GM12873 (cell line): ENCODE data around the gene SSBP2.

Experiments
- CTCF ChIP-seq: IDR thresholded peaks from 2 replicates; pipeline ENCODE4 v1.5.1; 2012; ENCODE audit warnings: low read depth, mild to moderate bottlenecking, moderate library complexity, low read length, control low read depth; ENCODE audit not compliant: insufficient read depth; ENCODE audit errors: missing control alignments

The SSBP2 gene

DNA sequence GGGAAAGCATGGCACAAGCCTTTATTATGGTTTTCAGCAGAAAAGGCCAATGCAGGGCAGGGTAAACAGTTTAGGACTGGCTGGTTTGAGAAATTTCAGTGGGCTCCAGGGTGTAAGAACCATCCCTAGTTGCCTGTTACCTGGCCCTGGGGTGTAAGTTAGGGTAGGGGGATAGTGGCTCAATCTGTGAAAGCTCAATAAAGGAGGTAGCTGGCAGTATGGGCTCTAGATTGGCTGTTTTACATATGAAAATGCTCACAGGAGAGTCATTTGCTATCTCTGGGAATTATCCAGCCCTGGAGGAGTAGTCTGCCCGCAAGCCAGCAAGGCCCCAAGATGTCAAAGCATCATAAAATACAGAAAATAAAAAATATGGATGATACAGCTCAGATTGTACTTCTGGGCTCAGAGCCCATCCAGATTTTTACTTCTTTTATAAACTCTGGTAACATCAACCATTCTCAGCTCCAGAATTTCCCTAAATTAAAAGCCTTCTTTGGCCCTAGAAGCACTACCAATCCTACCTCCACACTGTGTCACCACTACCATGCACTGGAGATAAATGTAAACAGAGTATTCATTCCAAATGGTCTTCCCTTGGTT, 31.1 kb downstream of the SSBP2 start:
- no peak for TF ChIP-seq CTCF

DNA sequence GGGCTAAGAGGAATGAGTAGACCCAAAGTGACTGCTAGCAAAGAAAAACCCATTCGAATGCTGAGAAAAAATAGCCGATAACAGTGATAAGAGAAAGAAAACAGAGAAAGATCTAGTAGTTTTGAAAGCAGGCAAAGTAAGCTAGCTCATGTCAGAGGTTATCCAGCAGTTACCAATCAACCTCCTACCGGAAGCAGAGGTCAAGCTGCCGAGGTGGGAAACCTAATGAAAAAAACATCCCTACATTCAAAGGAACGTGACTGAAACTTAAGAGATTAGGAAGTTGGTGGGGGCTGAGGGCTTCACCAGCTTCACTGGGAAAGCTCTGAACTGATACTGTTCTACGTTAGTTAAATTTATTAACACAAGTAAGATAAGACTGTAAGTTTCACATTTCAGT, 32.6 kb downstream of the SSBP2 start:
- no peak for TF ChIP-seq CTCF

DNA sequence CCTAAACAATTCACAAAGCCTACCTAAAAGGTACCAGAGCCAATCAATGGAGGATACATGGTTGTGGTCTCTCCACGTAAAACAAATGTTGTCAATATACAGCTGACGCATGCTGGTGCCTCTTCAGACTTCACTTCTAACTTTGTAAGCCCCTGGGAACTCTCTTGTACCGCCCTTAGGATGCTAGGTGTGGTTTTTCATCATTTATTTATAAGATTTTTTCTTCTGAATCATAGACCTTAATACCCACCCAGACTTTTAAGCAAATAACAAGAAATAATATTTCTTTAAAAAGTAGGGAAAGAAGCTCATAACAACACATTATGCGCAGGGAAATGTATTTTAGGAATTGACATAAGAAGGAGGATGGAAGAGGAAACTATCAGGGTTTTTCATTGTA, 33.0 kb downstream of the SSBP2 start:
- TF ChIP-seq CTCF: no peak

GRCh38 chr5:81717226-81717625, 33.7 kb downstream of the SSBP2 start:
- TF ChIP-seq CTCF: no peak

- no peak for TF ChIP-seq CTCF
Observed at GRCh38 chr5:81708889-81709288, 42.0 kb downstream of the SSBP2 start.

GRCh38 chr5:81703840-81704239, 47.1 kb downstream of the SSBP2 start:
- no peak for TF ChIP-seq CTCF

DNA sequence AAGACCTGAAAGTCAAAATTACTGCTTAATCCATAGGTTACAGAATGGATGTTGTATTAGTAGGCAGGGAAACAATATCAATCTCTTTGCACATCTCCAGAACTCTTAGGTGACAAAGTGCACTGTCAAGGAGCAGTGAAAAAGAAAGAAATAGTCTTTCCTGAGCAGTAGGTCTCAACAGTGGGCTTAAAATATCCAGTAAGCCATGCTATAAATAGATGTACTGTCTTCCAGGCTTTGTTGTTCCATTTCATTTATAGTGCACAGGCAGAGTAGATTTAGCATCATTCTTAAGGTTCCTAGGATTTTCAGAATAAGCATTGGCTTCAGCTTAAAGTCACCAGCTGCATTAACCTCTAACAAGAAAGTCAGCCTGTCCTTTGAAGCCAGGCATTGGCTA, 50.7 kb downstream of the SSBP2 start:
- no peak for TF ChIP-seq CTCF

DNA sequence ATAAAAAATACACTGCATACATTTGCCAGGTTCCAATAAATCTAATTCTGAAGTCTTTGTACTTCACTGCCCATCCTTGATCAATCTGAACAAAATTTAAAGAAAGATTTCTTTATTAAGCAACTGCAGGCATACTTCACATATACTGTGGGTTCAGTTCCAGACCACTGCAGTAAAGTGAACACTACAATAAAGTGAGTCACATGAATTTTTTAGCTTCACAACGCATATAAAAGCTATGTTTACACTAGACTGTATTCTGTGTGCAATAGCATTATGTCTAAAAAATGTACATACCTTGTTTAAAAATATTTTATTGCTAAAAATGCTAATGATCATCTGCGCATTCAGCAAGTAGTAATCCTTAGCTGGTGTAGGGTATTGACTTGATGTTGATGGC, 52.1 kb downstream of the SSBP2 start:
- no peak for TF ChIP-seq CTCF
